ENCODE measurements around the gene CASQ1. TPM values are rescaled to one million over a fixed set of nuclear protein-coding genes. Genes with fewer than 3 reads are reported as not detected.

Gene CASQ1
- total and polyA plus RNA-seq, 2 donors (not counting 3 experiments of a cell fraction or from before 2014, with no cell fraction given), result not detected

DNA sequence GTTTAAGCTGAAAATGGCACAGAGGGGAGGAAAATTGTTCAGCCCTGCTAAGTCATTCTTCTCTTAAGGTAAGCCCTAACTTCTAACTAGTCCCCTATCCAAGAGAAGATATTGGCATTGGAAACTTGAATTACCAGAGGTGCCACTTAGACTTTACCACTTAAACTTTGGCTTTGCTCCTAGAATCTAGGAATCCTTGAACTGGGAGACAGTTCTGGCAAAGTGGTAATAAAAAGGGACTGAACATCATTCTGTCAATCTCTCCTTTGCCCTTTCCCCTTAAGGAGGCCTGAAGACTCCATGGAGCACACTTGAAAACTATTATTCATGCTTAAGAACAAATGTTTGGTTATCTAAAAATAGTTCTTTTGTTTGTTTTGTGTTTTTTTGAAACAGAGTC is 30.5 kb upstream of the CASQ1 start:
- Histone ChIP-seq H3K9ac (replicated peaks; ENCODE audit: extremely low read depth, insufficient read depth, low read length) (no peak overlapping the region), H2AFZ (ENCODE audit: low read depth, low read length) (no peak overlapping the region), H3K9me1 (replicated peaks; ENCODE audit: control insufficient read depth, extremely low read depth, insufficient read depth, low read length) (no peaks in the 10 kb centered on the region), H3K36me3 (ENCODE audit: control insufficient read depth in 2 of 2, extremely low read depth in 1 of 2, insufficient read depth in 2 of 2, low read length in 2 of 2) (no peaks in the 10 kb centered on the region), H3K4me2 (ENCODE audit: insufficient read depth, low read length) (no peak overlapping the region), H3K4me1 (ENCODE audit: control insufficient read depth, extremely low read depth, insufficient read depth, low read length) (no peaks in the 10 kb centered on the region), H4K20me1 (replicated peaks; ENCODE audit: control insufficient read depth, extremely low read depth, insufficient read depth, low read length) (no peaks in the 10 kb centered on the region), H3K79me2 (ENCODE audit: control insufficient read depth, insufficient read depth, low read length) (no peaks in the 10 kb centered on the region), H3K27me3 (ENCODE audit: control insufficient read depth in 2 of 2, insufficient read depth in 2 of 2, low read length in 2 of 2) (peaks cover 10 to 11% of the 10 kb centered on the region in 2 experiments), H3K4me3 (replicated peaks in 1 of 3; ENCODE audit: insufficient read depth in 1 of 3, low read depth in 1 of 3, low read length in 3 of 3) (no peak overlapping the region), H3K9me3 (replicated peaks; ENCODE audit: control insufficient read depth, insufficient read depth, low read length) (no peaks in the 10 kb centered on the region), H3K27ac (ENCODE audit: insufficient read depth, low read depth, low read length) (no peak overlapping the region)
- dilution Hi-C loops (cut with MboI; ENCODE audit: extremely low pct_ligation_motif_present, low sequenced_read_pairs), result no loop called here
- BruUV-seq (replicated peaks), result no TSS peak
- FAIRE-seq, result no peak
- no peak for DNase-seq (ENCODE audit: low read depth, low spot score)
- TF ChIP-seq MYC (IDR thresholded peaks at IDR 0.05; ENCODE audit: low read depth, low read length) (no peak), JUN (IDR thresholded peaks at IDR 0.05; ENCODE audit: borderline replicate concordance, insufficient read depth, insufficient read length, low read depth) (no peak), GATA2 (IDR thresholded peaks at IDR 0.05; ENCODE audit: insufficient read depth, insufficient read length, low read depth, low read length) (no peak), EZH2 (IDR thresholded peaks at IDR 0.05; ENCODE audit: borderline replicate concordance, low read depth, low read length, severe bottlenecking) (no peak), POLR2AphosphoS5 (IDR thresholded peaks at IDR 0.05; ENCODE audit: insufficient read depth, low read depth, low read length) (no peak), MAX (IDR thresholded peaks at IDR 0.05; ENCODE audit: insufficient read depth, insufficient read length) (no peak), FOS (IDR thresholded peaks at IDR 0.05; ENCODE audit: borderline replicate concordance, insufficient read depth, low read length) (no peak), POLR2A (IDR thresholded peaks at IDR 0.05; ENCODE audit: low read depth, low read length) (no peak)
- TF ChIP-seq, protein P1, sequence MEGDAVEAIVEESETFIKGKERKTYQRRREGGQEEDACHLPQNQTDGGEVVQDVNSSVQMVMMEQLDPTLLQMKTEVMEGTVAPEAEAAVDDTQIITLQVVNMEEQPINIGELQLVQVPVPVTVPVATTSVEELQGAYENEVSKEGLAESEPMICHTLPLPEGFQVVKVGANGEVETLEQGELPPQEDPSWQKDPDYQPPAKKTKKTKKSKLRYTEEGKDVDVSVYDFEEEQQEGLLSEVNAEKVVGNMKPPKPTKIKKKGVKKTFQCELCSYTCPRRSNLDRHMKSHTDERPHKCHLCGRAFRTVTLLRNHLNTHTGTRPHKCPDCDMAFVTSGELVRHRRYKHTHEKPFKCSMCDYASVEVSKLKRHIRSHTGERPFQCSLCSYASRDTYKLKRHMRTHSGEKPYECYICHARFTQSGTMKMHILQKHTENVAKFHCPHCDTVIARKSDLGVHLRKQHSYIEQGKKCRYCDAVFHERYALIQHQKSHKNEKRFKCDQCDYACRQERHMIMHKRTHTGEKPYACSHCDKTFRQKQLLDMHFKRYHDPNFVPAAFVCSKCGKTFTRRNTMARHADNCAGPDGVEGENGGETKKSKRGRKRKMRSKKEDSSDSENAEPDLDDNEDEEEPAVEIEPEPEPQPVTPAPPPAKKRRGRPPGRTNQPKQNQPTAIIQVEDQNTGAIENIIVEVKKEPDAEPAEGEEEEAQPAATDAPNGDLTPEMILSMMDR (IDR thresholded peaks at IDR 0.05; ENCODE audit: extremely low read depth in 1 of 2, insufficient read depth in 1 of 2, low read depth in 1 of 2, low read length in 2 of 2), result no peak
- CTCF ChIA-PET, result interaction anchor here (0.8 kb wide), 1 partner anchor 92 kb away, joined by 5 read pairs; no protein-coding TSS in a partner anchor
- POLR2A ChIA-PET, result no interaction called here
- intact Hi-C loops (cut with micrococcal nuclease), result no loop called here
